Measurements from ENCODE around the gene NPTX1. TPM values are rescaled to one million over a fixed set of nuclear protein-coding genes. Genes with fewer than 3 reads are reported as not detected.

Gene NPTX1
- total RNA-seq, 1 donor from 2014 or later, result not detected

GRCh38 chr17:80443498-80443897, 32.9 kb downstream of the NPTX1 start:
- peaks cover 10% of the 10 kb centered on the region for H3K27me3 Mint-ChIP-seq
- no peak for DNase-seq (ENCODE audit: low spot score, unreplicated experiment)
- H3K4me3 Mint-ChIP-seq (ENCODE audit: low read depth), result no peak overlapping the region
- TF ChIP-seq CTCF (IDR thresholded peaks at IDR 0.05; ENCODE audit: unreplicated experiment), result no peak
- H3K4me1 Mint-ChIP-seq (ENCODE audit: low read depth), result no peaks in the 10 kb centered on the region
- H3K36me3 Mint-ChIP-seq (ENCODE audit: insufficient read depth), result no peaks in the 10 kb centered on the region
- H3K27ac Mint-ChIP-seq, result no peak overlapping the region
- H3K9me3 Mint-ChIP-seq (ENCODE audit: low read depth), result no peaks in the 10 kb centered on the region

GRCh38 chr17:80442764-80443163, 33.6 kb downstream of the NPTX1 start:
- TF ChIP-seq CTCF (IDR thresholded peaks at IDR 0.05; ENCODE audit: unreplicated experiment), result no peak
- Mint-ChIP-seq H3K27me3 (peaks cover 10% of the 10 kb centered on the region), H3K4me3 (ENCODE audit: low read depth) (no peak overlapping the region), H3K27ac (no peak overlapping the region), H3K9me3 (ENCODE audit: low read depth) (no peaks in the 10 kb centered on the region), H3K4me1 (ENCODE audit: low read depth) (no peaks in the 10 kb centered on the region), H3K36me3 (ENCODE audit: insufficient read depth) (no peaks in the 10 kb centered on the region)
- DNase-seq (ENCODE audit: low spot score, unreplicated experiment), result no peak

GRCh38 chr17:80442323-80442659, 34.1 kb downstream of the NPTX1 start:
- no peak overlapping the region for H3K27ac Mint-ChIP-seq
- H3K4me1 Mint-ChIP-seq (ENCODE audit: low read depth), result no peaks in the 10 kb centered on the region
- H3K27me3 Mint-ChIP-seq, result peaks cover 10% of the 10 kb centered on the region
- DNase-seq (ENCODE audit: low spot score, unreplicated experiment), result no peak
- no peaks in the 10 kb centered on the region for H3K9me3 Mint-ChIP-seq (ENCODE audit: low read depth)
- H3K36me3 Mint-ChIP-seq (ENCODE audit: insufficient read depth), result no peaks in the 10 kb centered on the region
- H3K4me3 Mint-ChIP-seq (ENCODE audit: low read depth), result no peak overlapping the region
- no peak for TF ChIP-seq CTCF (IDR thresholded peaks at IDR 0.05; ENCODE audit: unreplicated experiment)

GRCh38 chr17:80441598-80442322, 34.6 kb downstream of the NPTX1 start:
- Mint-ChIP-seq H3K9me3 (ENCODE audit: low read depth) (no peaks in the 10 kb centered on the region), H3K36me3 (ENCODE audit: insufficient read depth) (no peaks in the 10 kb centered on the region), H3K27me3 (peaks cover 10% of the 10 kb centered on the region), H3K4me1 (ENCODE audit: low read depth) (no peaks in the 10 kb centered on the region), H3K4me3 (ENCODE audit: low read depth) (no peak overlapping the region), H3K27ac (no peak overlapping the region)
- DNase-seq (ENCODE audit: low spot score, unreplicated experiment), result no peak
- no peak for TF ChIP-seq CTCF (IDR thresholded peaks at IDR 0.05; ENCODE audit: unreplicated experiment)

GRCh38 chr17:80441133-80441578, 35.3 kb downstream of the NPTX1 start:
- no peaks in the 10 kb centered on the region for H3K9me3 Mint-ChIP-seq (ENCODE audit: low read depth)
- DNase-seq (ENCODE audit: low spot score, unreplicated experiment), result peak; percentile 82
- H3K36me3 Mint-ChIP-seq (ENCODE audit: insufficient read depth), result peaks cover 2% of the 10 kb centered on the region
- peaks cover 10% of the 10 kb centered on the region for H3K27me3 Mint-ChIP-seq
- peak; percentile 38 for TF ChIP-seq CTCF (IDR thresholded peaks at IDR 0.05; ENCODE audit: unreplicated experiment)
- H3K4me1 Mint-ChIP-seq (ENCODE audit: low read depth), result no peaks in the 10 kb centered on the region
- H3K4me3 Mint-ChIP-seq (ENCODE audit: low read depth), result no peak overlapping the region
- peak overlapping the region; percentile 7 for H3K27ac Mint-ChIP-seq

Data from progenitor cell of endocrine pancreas (in vitro differentiated cells).